SK-N-SH treated with all-trans-retinoic acid at 6 μM for 48 hours (cell line): Measurements from ENCODE around the gene APBA2.

ENCODE experiments used
- BACH2 ChIP-seq: fragments of 250-450 bp; sonication (Bioruptor Pico); IDR thresholded peaks from 2 replicates; pipeline ENCODE4 v1.9.0; 2021; ENCODE audit warnings: mild to moderate bottlenecking, borderline replicate concordance
- OSR1 ChIP-seq: fragments of 250-450 bp; sonication (Bioruptor Pico); IDR thresholded peaks from 2 replicates; pipeline ENCODE4 v1.8.0; 2022; ENCODE audit warnings: moderate library complexity, mild to moderate bottlenecking, inconsistent platforms
- PPARA ChIP-seq: fragments of 250-450 bp; sonication (Bioruptor Pico); IDR thresholded peaks from 2 replicates; pipeline ENCODE4 v1.5.0; 2020; ENCODE audit warnings: mild to moderate bottlenecking, borderline replicate concordance
- RARB ChIP-seq: fragments of 250-450 bp; sonication (Bioruptor Pico); IDR thresholded peaks from 2 replicates; pipeline ENCODE4 v1.8.0; 2021; ENCODE audit warnings: mild to moderate bottlenecking, moderate library complexity
- SNAI2 ChIP-seq: fragments of 250-450 bp; sonication (Bioruptor Pico); IDR thresholded peaks from 2 replicates; pipeline ENCODE4 v1.5.0; 2020; ENCODE audit warnings: mild to moderate bottlenecking, moderate library complexity
- ZFP30 ChIP-seq: fragments of 450-650 bp; formaldehyde crosslinking; IDR thresholded peaks from 2 replicates; pipeline ENCODE4 v1.5.0; 2022; ENCODE audit warnings: mild to moderate bottlenecking, moderate library complexity
- TF ChIP-seq, protein P1 (sequence below): fragments of 250-450 bp; sonication (Bioruptor Pico); IDR thresholded peaks from 2 replicates; pipeline ENCODE4 v1.8.0; 2020; ENCODE audit warnings: mild to moderate bottlenecking, moderate library complexity, borderline replicate concordance

DNA sequence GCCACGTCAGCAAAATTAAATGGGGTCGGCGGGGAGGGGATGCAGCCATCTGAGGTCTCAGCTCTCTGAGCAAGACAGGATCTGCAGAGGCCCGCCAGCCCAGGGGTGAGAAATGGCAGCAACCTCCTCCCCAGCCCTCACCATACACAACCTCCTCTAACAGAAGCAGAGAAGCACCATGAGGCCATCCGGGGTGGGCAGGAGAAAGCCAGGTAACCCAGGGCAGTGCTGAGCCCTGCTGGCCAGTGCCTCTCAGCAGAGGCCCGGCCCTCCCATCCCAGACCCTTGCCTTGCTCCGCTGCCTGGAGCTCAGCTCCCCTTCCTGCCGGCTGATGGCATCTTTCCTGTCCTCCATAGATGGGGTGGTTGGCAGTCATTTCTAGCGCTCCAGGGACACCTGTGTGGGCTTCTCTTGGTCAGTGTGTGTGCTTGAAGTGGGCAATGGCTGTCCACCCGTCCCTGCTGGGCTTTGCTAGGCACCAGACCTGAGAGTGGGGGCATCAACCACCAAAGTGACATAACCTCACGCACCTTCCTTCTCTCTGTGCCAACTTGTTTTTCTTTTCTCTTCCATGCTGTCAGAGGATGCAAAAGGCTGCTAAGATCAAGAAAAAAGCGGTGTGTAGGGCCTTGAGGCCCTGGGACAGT lies 208.0 kb downstream of the APBA2 start:
- TF ChIP-seq PPARA (CRISPR knock-in tag), result no peak
- TF ChIP-seq SNAI2 (CRISPR knock-in tag), result no peak
- TF ChIP-seq RARB, result no peak
- TF ChIP-seq ZFP30 (CRISPR knock-in tag), result no peak
- TF ChIP-seq, protein P1, sequence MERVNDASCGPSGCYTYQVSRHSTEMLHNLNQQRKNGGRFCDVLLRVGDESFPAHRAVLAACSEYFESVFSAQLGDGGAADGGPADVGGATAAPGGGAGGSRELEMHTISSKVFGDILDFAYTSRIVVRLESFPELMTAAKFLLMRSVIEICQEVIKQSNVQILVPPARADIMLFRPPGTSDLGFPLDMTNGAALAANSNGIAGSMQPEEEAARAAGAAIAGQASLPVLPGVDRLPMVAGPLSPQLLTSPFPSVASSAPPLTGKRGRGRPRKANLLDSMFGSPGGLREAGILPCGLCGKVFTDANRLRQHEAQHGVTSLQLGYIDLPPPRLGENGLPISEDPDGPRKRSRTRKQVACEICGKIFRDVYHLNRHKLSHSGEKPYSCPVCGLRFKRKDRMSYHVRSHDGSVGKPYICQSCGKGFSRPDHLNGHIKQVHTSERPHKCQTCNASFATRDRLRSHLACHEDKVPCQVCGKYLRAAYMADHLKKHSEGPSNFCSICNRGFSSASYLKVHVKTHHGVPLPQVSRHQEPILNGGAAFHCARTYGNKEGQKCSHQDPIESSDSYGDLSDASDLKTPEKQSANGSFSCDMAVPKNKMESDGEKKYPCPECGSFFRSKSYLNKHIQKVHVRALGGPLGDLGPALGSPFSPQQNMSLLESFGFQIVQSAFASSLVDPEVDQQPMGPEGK (CRISPR knock-in tag), result no peak
- TF ChIP-seq BACH2 (CRISPR knock-in tag), result no peak
- no peak for TF ChIP-seq OSR1
